GM18505 (cell line): ENCODE measurements around the gene PCBP4.

Experiments used
- ATAC-seq: cut with Tn5 transposase; IDR thresholded peaks from one replicate; pipeline ENCODE4 v1.9.1; 2021; ENCODE audit not compliant: unreplicated experiment
- POLR2A ChIP-seq: IDR thresholded peaks from 4 replicates; pipeline ENCODE4 v1.6.1; 2011; ENCODE audit warnings: borderline replicate concordance; ENCODE audit not compliant: insufficient read depth, insufficient read length; ENCODE audit errors: extremely low read depth

Gene PCBP4

DNA sequence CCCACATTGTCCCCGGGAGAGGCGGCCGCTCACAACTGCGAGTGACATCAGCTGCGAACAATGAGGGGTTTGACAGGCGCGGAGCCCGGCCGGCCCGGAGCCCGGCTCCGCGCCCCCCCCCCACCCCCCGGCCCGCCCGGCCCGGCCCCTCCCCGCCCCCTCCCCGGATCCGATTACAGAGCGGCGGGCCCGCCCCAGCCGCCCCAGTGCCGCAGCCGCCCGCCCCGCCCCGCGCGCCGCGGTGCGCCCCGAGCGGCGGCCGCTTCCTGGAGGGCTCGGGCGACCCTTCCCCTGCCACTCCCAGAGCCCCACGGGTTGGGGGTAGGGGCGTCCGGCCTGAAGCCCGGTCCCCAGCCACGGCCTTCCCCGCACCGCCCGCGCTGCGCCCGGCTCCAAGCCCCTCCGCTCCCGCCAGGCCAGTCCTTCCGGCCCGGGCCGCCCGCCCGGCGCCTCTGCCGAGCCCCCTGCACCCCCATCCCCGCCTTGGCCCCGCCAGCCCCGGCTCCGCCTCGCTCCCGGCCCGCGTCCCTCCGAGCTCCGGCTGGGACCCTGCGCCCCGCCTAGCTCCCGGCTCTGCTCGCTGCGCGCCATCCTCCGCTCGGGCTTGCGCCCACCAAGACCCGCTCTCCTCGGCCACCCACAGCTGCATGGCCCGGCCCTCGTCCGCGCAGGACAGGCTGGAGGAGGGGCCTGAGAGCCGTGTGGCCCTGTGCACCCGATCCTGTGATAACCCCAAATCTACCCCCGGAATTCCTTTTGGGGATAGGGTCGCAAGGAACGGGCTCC, at the start of gene PCBP4:
PCBP4 (minus strand) TSS at position 71 of the 786 bp plus-strand sequence. CDS start 6,214 bp downstream, outside the sequence.
- ATAC-seq: peak; percentile 56

DNA sequence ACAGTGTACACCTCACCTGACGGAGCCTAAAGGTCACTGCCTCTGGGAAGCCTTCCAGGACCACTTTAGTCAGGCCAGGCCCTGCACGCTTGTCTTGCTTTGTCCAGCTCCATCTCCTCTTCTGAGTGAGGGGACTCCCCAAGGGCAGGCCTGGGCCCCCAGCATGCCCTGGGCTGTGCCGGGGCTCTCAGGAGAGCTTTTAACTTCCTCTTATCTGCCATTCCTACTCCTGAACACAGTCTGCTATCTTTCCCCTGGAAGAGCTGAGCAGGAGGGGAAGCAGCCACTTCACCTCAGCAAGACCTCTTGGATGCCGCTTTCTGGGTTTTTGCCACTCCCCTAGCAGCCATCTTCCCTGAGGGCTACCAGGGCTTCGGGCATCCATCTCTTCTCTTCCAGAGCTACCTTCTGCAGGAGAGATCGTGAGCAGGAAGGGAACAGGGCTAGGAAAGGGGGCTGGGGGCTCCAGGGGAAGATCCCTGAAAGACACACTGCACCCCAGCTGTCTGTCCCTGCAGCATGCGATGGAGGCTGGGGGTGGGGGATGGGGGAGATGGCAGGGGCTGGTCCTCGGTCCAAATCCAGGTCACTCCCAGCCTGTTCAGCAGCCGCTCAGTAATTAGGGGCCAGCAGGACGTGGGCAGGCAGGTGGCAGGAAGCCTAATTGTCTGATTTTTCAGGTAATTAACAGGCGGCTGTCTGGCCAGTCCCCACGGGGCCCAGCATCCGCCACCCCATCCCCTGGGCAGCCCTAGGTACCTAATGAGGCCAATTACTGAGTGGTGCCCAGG, 48.4 kb upstream of the PCBP4 start:
- no peak for TF ChIP-seq POLR2A
- no peak for ATAC-seq

More for the DNA sequence above, at the start of gene PCBP4:
- no peak for TF ChIP-seq POLR2A

DNA sequence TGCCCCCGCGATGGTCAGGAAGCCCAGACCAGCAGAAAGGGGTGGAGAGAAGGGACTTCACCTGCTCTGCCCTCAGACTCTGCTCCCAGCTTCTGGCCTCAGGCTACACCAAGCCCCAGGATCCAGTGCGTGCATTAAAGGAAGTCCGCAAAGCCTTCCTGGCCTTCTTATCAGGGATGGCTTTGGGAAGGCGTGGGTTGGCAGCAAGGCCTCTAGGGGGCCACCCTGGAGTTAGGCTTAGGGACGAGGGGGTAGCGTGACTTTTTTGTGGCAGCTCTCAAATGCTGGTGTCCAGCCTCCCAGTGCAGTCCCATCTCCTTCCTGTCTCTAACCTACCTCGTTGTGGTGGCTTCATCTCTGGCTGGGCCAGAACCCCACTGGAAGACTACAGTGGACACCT, 47.4 kb upstream of the PCBP4 start:
- TF ChIP-seq POLR2A: no peak
- no peak for ATAC-seq

DNA sequence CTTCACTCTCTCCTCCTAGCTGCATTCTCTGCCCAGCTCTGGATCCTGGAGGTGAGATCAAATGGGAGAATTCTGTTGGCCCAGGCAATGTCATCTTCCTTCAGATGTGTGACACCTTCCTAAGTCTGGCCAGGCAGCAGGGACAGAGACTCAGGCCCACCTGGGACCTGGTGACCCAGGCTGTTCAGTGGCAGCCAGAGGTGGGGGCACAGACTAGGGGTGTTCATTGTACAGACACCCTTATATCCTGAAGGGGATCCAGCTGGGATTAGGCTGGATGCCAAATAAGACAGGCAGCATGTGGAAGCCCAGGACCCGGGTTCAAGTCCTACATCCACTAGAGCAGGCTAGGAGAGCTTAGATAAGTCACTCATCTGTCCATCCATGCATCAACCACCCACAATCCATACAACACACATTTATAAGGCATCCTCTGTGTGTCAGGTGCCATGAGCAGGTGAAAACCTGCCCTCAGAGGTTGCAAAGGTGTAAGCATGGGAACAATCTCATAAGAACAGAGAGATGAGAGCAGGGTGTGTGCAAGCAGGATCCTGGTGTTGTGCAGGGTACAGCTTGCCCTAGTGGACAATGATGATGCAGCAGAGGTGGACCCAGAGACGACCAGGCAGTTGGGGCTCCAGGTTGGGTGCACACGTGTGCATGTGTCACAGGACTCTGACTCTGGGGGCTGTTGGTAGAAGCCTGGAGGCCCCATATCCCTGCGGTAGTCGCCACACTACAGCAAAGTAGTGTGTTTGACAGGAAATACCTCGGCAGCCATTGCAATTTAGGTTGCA, 46.7 kb upstream of the PCBP4 start:
- no peak for TF ChIP-seq POLR2A
- ATAC-seq: no peak

DNA sequence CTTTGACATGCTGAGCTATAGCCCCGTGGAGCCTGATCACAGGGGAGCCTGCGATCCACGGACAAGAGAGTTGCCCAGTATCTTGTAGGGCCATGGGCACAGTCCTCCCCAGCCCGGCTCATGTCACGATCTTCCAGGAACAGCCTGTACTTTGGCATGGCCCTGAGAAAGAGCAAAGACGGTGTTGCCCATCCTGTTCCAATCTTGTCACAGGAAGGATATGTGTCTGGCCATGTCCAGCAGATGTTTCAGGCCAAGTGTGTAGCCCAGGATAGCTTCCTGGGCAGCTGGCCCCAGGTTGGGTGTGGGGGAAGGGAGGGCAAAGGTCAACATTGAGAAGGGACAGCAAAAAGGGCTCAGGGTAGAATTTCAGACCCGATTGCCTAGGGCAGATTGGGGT, 45.4 kb upstream of the PCBP4 start:
- TF ChIP-seq POLR2A: no peak
- no peak for ATAC-seq

DNA sequence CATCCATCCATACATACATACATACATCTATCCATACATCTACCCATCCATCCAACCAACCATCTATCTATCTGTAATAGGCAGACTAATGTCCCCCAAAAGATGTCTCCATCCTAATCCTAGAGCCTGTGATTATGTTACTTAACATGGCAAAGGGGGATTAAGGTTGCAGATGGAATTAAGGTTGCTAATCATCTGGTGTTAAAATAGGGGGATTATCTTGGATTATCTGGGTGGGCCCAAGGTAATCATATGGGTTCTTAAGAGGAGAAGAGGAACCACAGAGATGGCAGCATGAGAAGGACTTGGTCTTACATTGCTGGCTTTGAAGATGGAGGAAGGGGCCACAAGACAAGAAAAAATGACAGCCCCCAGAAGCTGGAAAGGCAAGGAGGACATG, 43.2 kb upstream of the PCBP4 start:
- ATAC-seq: no peak
- TF ChIP-seq POLR2A: no peak

DNA sequence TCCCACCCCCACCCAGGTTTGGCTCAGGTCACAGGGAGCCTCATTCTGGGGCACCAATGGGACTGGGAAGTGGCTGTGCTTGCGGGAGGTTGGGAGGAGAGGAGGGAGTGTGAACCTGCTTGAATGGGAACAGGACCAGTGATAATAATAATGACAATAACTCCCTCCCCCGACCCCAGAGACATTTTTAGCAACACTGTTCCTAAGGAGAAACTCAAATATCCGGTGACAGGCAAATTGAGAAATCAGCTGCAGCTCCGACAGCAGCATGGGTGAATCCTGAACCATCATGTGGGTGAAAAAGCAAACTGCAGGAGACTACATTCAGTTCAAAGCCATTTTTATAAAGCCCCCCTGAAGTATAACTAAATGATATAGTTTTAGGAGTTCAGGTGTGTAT, 40.0 kb upstream of the PCBP4 start:
- TF ChIP-seq POLR2A: no peak
- no peak for ATAC-seq

DNA sequence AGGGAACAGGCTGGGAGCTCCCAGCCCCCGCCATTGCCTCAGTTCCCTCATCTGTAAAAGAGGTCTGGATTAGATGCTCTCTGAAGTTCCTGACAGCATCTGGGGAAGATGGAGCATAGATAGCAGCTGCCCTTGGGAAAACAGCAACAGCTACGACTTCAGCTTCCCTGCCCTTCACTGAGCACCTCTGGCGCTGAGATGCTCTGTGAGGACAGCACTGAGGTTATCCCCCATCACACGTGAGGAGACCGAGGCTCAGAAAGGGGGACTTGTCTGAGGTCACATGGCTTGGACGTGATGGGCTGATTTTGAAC, 39.5 kb upstream of the PCBP4 start:
- no peak for ATAC-seq
- TF ChIP-seq POLR2A: no peak

DNA sequence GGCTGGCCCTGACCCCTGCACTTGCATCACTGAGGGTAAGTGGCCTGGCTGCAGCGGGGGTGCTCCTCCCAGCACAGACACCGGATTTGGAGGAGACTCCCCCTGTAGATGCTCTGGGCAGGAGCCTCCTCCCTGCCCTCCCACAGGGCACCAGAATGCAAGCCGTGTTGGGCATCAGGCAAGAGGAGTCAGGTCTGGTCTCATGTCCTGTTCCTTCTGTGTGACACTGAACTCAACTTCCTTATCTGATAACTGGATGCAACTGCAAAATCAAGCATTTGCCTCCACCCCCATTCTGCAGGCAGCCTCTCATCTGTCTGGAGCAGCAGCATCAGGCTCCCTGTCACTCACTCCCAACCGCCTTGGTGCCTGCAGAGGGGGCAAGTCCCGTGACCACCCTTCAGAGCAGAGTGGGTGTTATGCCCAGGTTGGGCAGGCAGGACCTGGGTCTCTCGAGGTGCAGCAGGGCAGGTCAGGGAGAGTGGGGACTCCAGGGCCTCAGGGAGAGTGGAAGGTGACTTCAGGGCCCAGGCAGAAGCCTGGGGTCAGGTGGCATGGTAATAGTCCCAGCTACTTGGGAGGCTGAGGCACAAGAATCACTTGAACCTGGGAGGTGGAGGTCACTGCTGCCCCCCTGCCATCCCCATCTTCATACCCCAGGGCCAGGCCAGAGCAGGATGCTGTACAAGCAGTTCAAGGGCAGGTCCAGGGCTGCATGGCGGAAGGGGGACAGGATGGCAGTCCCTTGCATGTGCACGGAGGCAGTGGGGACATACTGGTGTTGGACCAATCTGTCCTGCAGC, 39.0 kb upstream of the PCBP4 start:
- TF ChIP-seq POLR2A: no peak

DNA sequence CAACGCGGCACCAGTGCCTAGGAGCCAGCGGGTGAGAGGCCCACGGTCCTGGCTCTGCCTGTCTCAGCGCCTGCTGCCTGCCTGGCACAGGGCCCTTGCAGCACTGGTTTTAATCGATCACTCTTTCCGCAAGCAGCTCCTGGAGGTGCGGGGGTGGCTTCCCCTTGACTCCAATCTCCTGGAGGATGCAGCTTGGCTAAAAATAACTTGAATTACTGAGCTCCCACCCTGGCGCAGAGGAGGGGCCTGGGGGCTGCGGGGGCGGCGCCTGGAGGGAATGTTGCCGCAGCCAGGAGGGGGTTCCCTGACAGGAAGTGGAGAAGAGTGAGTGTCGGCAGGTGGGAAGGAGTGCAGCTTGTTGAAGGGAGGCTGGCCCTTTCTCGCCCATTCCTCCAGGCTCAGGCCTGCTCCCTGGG, 38.3 kb upstream of the PCBP4 start:
- no peak for ATAC-seq
- no peak for TF ChIP-seq POLR2A

More for the DNA sequence above, 39.0 kb upstream of the PCBP4 start:
- ATAC-seq: no peak

DNA sequence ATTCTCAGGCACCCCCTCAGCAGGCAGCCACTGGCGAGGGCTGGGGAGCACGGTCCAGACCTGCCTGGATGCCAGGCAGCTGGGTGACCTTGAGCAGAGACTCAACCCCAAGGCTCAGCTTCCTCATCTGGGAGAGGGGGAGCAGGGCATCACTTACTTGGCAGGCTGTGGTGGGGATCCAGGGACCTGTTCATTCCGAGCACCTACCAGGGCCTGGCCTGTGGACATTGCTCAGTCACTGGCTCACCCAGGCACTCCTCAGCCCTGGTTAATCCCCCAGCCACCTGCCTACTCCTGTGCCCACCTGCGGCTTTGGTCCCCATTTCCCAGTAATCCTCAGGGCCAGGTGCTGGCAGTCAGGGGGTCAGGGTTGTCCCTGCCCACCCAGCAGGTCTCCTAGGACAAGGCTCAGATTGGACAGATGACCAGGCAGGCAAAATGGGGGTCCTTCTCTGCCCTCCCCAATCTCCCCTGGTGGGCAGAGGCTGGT, 37.7 kb upstream of the PCBP4 start:
- TF ChIP-seq POLR2A: no peak
- ATAC-seq: no peak

DNA sequence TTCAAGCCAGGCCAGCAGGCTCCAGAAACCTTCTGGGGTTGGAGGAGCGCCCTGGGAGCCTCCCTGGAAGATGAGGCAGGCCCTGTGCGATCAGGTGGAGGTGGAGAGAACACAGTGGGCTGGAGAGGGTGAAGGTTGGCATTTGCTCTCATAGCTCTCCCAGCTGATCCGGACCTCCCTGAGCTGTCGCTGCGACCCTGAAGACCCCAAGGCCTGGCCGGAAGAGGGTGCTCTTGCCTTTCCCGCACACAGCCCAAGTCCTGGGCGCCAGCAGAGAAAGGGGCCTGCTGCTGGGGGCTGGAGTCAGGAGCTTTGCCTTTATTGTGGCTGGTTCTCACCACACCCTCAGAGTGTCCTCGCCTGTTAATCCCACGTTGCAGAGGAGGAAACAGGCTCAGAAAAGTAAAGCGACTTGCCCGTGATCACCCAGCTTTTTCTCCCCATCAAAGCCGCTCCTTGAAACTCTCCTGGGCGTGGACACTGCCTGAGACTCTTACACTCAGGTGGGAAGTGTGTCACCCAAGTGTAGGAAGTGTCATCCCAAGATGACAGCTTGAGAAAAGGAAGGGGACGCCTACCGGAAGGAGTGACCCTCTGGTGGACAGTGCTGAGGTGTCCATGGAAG, 37.0 kb upstream of the PCBP4 start:
- TF ChIP-seq POLR2A: no peak

DNA sequence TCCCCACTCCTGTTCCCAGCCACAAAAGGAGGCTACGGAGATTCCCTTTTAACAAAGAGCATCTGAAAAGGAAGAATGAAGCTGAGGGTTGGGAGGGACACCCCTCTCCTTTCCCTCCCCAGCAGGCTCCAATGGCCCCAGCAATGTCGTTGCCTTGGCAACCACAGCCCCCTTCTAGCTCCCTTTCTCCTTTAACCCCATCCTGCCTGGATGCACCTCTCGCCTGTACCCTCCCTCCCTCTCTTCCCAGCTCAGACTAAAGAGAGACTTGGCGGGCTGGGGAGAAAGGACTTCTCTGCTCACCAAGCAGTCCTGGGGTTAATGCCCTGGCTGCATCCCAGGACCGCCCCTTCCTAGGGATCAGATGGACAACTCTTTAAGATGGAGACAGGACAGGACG, 35.5 kb upstream of the PCBP4 start:
- TF ChIP-seq POLR2A: no peak
- no peak for ATAC-seq

More for the DNA sequence above, 37.0 kb upstream of the PCBP4 start:
- ATAC-seq: no peak

DNA sequence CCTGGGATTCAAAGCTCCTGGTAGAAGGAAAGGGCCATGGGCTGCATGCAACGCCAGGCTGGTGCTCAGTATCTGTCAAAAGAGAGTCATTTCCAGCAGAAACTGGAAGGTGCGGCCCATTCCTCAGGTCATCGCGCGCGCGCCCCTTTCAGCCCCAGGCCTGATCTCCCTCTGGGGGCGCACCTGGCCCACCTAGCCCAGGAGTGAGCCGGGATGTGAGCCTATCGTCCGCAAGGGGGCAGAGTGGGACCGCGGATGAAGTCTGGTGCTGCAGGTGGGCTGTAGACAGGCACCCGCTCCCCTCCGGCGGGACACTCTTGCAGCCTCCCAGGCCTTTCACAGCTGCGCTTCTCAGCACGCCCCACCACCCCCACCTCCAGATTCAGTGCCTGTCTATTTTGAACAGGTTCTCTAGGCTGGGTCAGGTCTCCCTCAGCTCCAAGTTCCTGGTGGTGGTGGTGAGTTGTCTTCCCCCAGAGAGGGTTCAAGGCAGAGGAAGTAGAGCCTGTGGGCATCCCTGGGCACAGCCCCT, 34.3 kb upstream of the PCBP4 start:
- ATAC-seq: peak; percentile 70
- TF ChIP-seq POLR2A: no peak
